Uterine smooth muscle cell (primary cell): Measurements from ENCODE around the gene NUDT4B. TPM values are rescaled to one million over a fixed set of nuclear protein-coding genes. Genes with fewer than 3 reads are reported as not detected.

Experiments used
- total RNA-seq: library from RNA; depleted of rRNA; stranded (reverse); fragments of >200 nt; gene quantifications from 2 replicates; pipeline ENCODE4 v1.2.3, GENCODE V29; 2014

The NUDT4B gene
- 6.9 and 11.2 TPM in 2 replicates for total RNA-seq

GRCh38 chr1:148748563-148749334 lies at the start of gene NUDT4B:
NUDT4B (plus strand) TSS chr1:148748774; CDS start chr1:148748953, 179 bp downstream.

Other genes with a start within 250 kb of the NUDT4B start
- 47.0 and 62.9 TPM in 2 replicates for gene NBPF14, start 152.8 kb upstream of the NUDT4B start, total RNA-seq
- 136 and 222 TPM in 2 replicates for gene PDE4DIP, start 95.7 kb downstream of the NUDT4B start, total RNA-seq